ENCODE data around the gene OVCA2. TPM values are rescaled to one million over a fixed set of nuclear protein-coding genes. Genes with fewer than 3 reads are reported as not detected.

Gene OVCA2
- total RNA-seq, 1 experiment from 2014 or later = 27.3 TPM

- ChIA-PET POLR2A (no interaction called here), CTCF (no interaction called here), RAD21 (ENCODE audit: low non-redundant PET in 1 of 2, low total read pairs in 2 of 2, uncharacterized antibody in 2 of 2, unreplicated experiment in 2 of 2) (no interaction called here)
- Histone ChIP-seq H3K9me2 (ENCODE audit: insufficient read depth) (no peaks in the 10 kb centered on the region), H3K27me3 (ENCODE audit: insufficient read depth, low read length) (no peaks in the 10 kb centered on the region), H3K4me1 (ENCODE audit: control insufficient read depth in 1 of 2, insufficient read depth in 2 of 2, low read length in 2 of 2) (peaks cover 0 to 16% of the 10 kb centered on the region in 2 experiments; a peak in 1 of 4 replicates), H3K27ac (ENCODE audit: low read depth, low read length) (no peak overlapping the region), H3K4me2 (ENCODE audit: low read length) (no peak overlapping the region), H3K4me3 (replicated peaks in 1 of 2; ENCODE audit: low read depth in 1 of 2, low read length in 2 of 2) (no peak overlapping the region), H4K20me1 (ENCODE audit: insufficient read depth) (no peaks in the 10 kb centered on the region), H3K79me2 (ENCODE audit: insufficient read depth, low read length) (no peaks in the 10 kb centered on the region), H3K9me3 (ENCODE audit: control insufficient read depth in 1 of 2, insufficient read depth in 1 of 2, low read depth in 1 of 2, low read length in 2 of 2) (no peaks in the 10 kb centered on the region), H3K9ac (ENCODE audit: low read length) (no peak overlapping the region), H2AFZ (ENCODE audit: low read depth, low read length, poor library complexity, severe bottlenecking) (no peak overlapping the region), H3K36me3 (ENCODE audit: control insufficient read depth in 1 of 2, insufficient read depth in 2 of 2, low read length in 2 of 2) (0 out of 4 replicates have a peak, but pooled peaks cover 0 to 2% of the 10 kb centered on the region in 2 experiments)
- BruUV-seq (replicated peaks) = no TSS peak
- ATAC-seq = no peak
- intact Hi-C loops (cut with micrococcal nuclease) = no loop called here
- TF ChIP-seq ATF3 (IDR thresholded peaks at IDR 0.05) = no peak
- no peak for TF ChIP-seq EGR1 (IDR thresholded peaks at IDR 0.05; ENCODE audit: low read depth)
- no peak for TF ChIP-seq SIN3A (IDR thresholded peaks at IDR 0.05; ENCODE audit: low read depth)
- no peak for TF ChIP-seq SP1 (IDR thresholded peaks at IDR 0.05; ENCODE audit: low read depth)
- TF ChIP-seq FOSL1 (IDR thresholded peaks at IDR 0.05; ENCODE audit: low read depth) = no peak
- TF ChIP-seq ELF1 (IDR thresholded peaks at IDR 0.05; ENCODE audit: borderline replicate concordance, low read depth) = no peak
- no peak for TF ChIP-seq REST (IDR thresholded peaks at IDR 0.05; ENCODE audit: low read depth)
- TF ChIP-seq EZH2 (IDR thresholded peaks at IDR 0.05) = no peak
- TF ChIP-seq POLR2AphosphoS5 (IDR thresholded peaks at IDR 0.05; ENCODE audit: low read depth, low read length) = no peak
- DNase-seq (ENCODE audit: low read depth, low spot score) = no peak
Observed at GRCh38 chr17:2083613-2084035, 41.8 kb downstream of the OVCA2 start.

Data from HCT116 (cell line).